ENCODE measurements around the gene FBXO22. TPM values are rescaled to one million over a fixed set of nuclear protein-coding genes. Genes with fewer than 3 reads are reported as not detected.

Gene FBXO22
- 10 to 100 TPM; 15.6 to 23.4 (median 18.6) TPM for total RNA-seq
- polyA plus RNA-seq = 10 to 100 TPM in 1 of 2 donors, 1 to 10 TPM in 1; 3.8 to 15.0 TPM
- long read RNA-seq, donor 1, full-length matches to known transcripts = 35 of 37 reads
- long read RNA-seq, donor 1, partial matches to known transcripts = 1 of 37 reads
- long read RNA-seq, donor 1, other reads (novel, unspliced or antisense) = 1 of 37 reads
- long read RNA-seq, donor 2, full-length matches to known transcripts = 42 of 43 reads
- long read RNA-seq, donor 2, partial matches to known transcripts = 0 of 43 reads
- long read RNA-seq, donor 2, other reads (novel, unspliced or antisense) = 1 of 43 reads
- long read RNA-seq, donor 3, full-length matches to known transcripts = 65 of 75 reads
- long read RNA-seq, donor 3, partial matches to known transcripts = 2 of 75 reads
- long read RNA-seq, donor 3, other reads (novel, unspliced or antisense) = 8 of 75 reads

- ATAC-seq (peak; percentile 98 to 99 (median 99)), DNase-seq (peak; percentile 89 to 91)
- WGBS, 2 donors = 2 to 3% methylated on average over 63 of the region's 63 CpGs
- Histone ChIP-seq H3K4me3 (peak within 1 kb of the TSS; percentile 63 to 98 (median 92)), H3K9me3 (no peaks in the 10 kb centered on the region), H3K27ac (peak within 1 kb of the TSS in 9 of 10 donors; percentile 53 to 92 (median 82)), H3K27me3 (no peaks in the 10 kb centered on the region), H3K36me3 (peaks cover 0 to 55% (median 3%) of the 10 kb centered on the region in 9 donors), H3K4me1 (peaks cover 0 to 32% (median 23%) of the 10 kb centered on the region in 9 donors)
- intact Hi-C loops (cut with DNase I) = loop anchor here in 4 of 10 donors (5.0 to 10.0 kb wide), 4 partner anchors 56 to 259 kb away; partner anchors contain the start of genes UBE2Q2 (in 2 of the 4), IMP3 (in 1 of the 4) and SNX33 (in 1 of the 4)
- no peak for TF ChIP-seq CTCF (IDR thresholded peaks at IDR 0.05)
These were observed at the start of gene FBXO22 for GRCh38 chr15:75903331-75904239. FBXO22 (plus strand) TSS chr15:75903878; CDS start chr15:75903964, 86 bp downstream.

- Histone ChIP-seq H3K4me1 (peaks cover 0 to 36% (median 10%) of the 10 kb centered on the region in 9 donors), H3K27ac (no peak overlapping the region), H3K9me3 (no peaks in the 10 kb centered on the region), H3K27me3 (no peaks in the 10 kb centered on the region), H3K36me3 (peaks cover 0 to 43% (median 10%) of the 10 kb centered on the region in 9 donors), H3K4me3 (no peak overlapping the region)
- intact Hi-C loops (cut with DNase I) = no loop called here
- ATAC-seq (no peak), DNase-seq (no peak)
- TF ChIP-seq CTCF (IDR thresholded peaks at IDR 0.05) = no peak
These were observed 45.8 kb upstream of the FBXO22 start for GRCh38 chr15:75857886-75858285.

GRCh38 chr15:75861750-75862402 is 41.8 kb upstream of the FBXO22 start:
- H3K27ac ChIP-seq = no peak overlapping the region
- H3K27me3 ChIP-seq = no peaks in the 10 kb centered on the region
- H3K4me3 ChIP-seq = no peak overlapping the region
- DNase-seq (no peak), ATAC-seq (no peak)
- TF ChIP-seq CTCF (IDR thresholded peaks at IDR 0.05) = no peak
- H3K36me3 ChIP-seq = peaks cover 0 to 39% (median 0%) of the 10 kb centered on the region in 9 donors
- WGBS, 2 donors = 84 to 86% methylated on average over 6 of the region's 6 CpGs
- peaks cover 0 to 39% (median 14%) of the 10 kb centered on the region in 9 donors for H3K4me1 ChIP-seq
- intact Hi-C loops (cut with DNase I) = no loop called here
- H3K9me3 ChIP-seq = no peaks in the 10 kb centered on the region
